ENCODE data around the gene TEKT3. TPM values are rescaled to one million over a fixed set of nuclear protein-coding genes. Genes with fewer than 3 reads are reported as not detected.

Gene TEKT3
- total RNA-seq, 2 experiments from 2014 or later = not detected

DNA sequence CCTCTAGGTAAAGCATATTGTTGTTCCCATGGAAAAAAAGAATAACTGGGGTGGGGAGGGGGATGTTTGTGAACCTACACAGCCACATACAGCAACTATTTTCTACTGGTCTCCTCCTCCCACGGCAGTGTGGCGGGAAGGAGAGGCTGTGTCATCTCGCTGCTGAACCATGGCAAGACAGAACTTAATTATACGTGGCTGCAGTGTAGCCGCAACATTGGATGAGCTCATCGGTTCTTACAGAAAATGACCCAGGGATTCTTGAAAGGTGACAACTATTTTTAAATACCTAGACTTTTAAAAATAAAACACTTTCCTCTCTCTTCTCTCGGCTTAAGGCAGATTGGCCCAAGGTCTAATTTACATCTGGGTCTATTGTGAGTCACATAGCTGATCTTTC lies 19.8 kb upstream of the TEKT3 start:
- H3K27ac ChIP-seq (ENCODE audit: low read depth, low read length, poor library complexity, severe bottlenecking) = no peak overlapping the region
- ChIA-PET POLR2A (no interaction called here), CTCF (ENCODE audit: unreplicated experiment) (no interaction called here)
- no peak for TF ChIP-seq EZH2phosphoT487 (IDR thresholded peaks at IDR 0.05; ENCODE audit: borderline replicate concordance, low read depth, low read length)
- TF ChIP-seq, protein P1, sequence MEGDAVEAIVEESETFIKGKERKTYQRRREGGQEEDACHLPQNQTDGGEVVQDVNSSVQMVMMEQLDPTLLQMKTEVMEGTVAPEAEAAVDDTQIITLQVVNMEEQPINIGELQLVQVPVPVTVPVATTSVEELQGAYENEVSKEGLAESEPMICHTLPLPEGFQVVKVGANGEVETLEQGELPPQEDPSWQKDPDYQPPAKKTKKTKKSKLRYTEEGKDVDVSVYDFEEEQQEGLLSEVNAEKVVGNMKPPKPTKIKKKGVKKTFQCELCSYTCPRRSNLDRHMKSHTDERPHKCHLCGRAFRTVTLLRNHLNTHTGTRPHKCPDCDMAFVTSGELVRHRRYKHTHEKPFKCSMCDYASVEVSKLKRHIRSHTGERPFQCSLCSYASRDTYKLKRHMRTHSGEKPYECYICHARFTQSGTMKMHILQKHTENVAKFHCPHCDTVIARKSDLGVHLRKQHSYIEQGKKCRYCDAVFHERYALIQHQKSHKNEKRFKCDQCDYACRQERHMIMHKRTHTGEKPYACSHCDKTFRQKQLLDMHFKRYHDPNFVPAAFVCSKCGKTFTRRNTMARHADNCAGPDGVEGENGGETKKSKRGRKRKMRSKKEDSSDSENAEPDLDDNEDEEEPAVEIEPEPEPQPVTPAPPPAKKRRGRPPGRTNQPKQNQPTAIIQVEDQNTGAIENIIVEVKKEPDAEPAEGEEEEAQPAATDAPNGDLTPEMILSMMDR (conservative IDR thresholded peaks at IDR 0.05; ENCODE audit: low read length) = no peak
- H3K9me3 ChIP-seq (ENCODE audit: low read length) = no peaks in the 10 kb centered on the region
- no peaks in the 10 kb centered on the region for H3K36me3 ChIP-seq (ENCODE audit: insufficient read depth, low read length)
- DNase-seq (ENCODE audit: low spot score) = no peak
- no peak overlapping the region for H3K4me2 ChIP-seq (ENCODE audit: low read length)
- H3K9me2 ChIP-seq (ENCODE audit: insufficient read depth, low read length) = no peaks in the 10 kb centered on the region
- no TSS peak for BruUV-seq (replicated peaks)
- no peak overlapping the region for H3K4me3 ChIP-seq (ENCODE audit: low read depth, low read length, poor library complexity, severe bottlenecking)
- H4K20me1 ChIP-seq (ENCODE audit: insufficient read depth, low read length) = no peaks in the 10 kb centered on the region
- no peaks in the 10 kb centered on the region for H3K79me2 ChIP-seq (ENCODE audit: insufficient read depth, low read depth, low read length)
- intact Hi-C loops (cut with micrococcal nuclease; ENCODE audit: unreplicated experiment) = no loop called here
- H3K4me1 ChIP-seq (ENCODE audit: insufficient read depth, low read length, poor library complexity, severe bottlenecking) = no peaks in the 10 kb centered on the region
- H2AFZ ChIP-seq (ENCODE audit: low read length) = no peak overlapping the region

DNA sequence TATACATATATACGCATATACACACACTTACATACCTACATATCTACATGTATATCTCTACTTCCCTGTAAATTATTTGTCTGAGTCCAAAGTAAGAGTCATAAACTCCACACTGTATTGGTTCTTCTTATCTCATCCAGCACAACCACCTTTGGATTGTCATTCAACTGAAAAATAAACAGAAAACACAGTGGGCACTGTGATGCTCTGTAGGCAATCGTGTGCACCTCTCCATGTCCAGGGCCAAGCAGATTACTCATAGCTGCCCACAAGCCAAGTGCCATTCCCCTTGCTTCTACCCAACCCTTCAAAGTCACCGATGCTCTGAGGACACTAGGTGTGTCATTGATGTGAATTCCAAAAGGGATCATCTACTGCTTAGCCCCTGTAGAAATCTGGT lies 12.9 kb upstream of the TEKT3 start:
- Histone ChIP-seq H2AFZ (ENCODE audit: low read length) (no peak overlapping the region), H4K20me1 (ENCODE audit: insufficient read depth, low read length) (no peaks in the 10 kb centered on the region), H3K79me2 (ENCODE audit: insufficient read depth, low read depth, low read length) (no peaks in the 10 kb centered on the region), H3K27ac (ENCODE audit: low read depth, low read length, poor library complexity, severe bottlenecking) (no peak overlapping the region), H3K9me2 (ENCODE audit: insufficient read depth, low read length) (no peaks in the 10 kb centered on the region), H3K4me3 (ENCODE audit: low read depth, low read length, poor library complexity, severe bottlenecking) (no peak overlapping the region), H3K4me1 (ENCODE audit: insufficient read depth, low read length, poor library complexity, severe bottlenecking) (no peaks in the 10 kb centered on the region), H3K36me3 (ENCODE audit: insufficient read depth, low read length) (no peaks in the 10 kb centered on the region), H3K9me3 (ENCODE audit: low read length) (no peaks in the 10 kb centered on the region), H3K4me2 (ENCODE audit: low read length) (no peak overlapping the region)
- ChIA-PET CTCF (ENCODE audit: unreplicated experiment) (no interaction called here), POLR2A (interaction anchor here (0.7 kb wide), 1 partner anchor 95 kb away, joined by 3 read pairs; no protein-coding TSS in a partner anchor)
- intact Hi-C loops (cut with micrococcal nuclease; ENCODE audit: unreplicated experiment) = no loop called here
- no TSS peak for BruUV-seq (replicated peaks)
- TF ChIP-seq, protein P1 (conservative IDR thresholded peaks at IDR 0.05; ENCODE audit: low read length) = no peak
- no peak for TF ChIP-seq EZH2phosphoT487 (IDR thresholded peaks at IDR 0.05; ENCODE audit: borderline replicate concordance, low read depth, low read length)
- DNase-seq (ENCODE audit: low spot score) = no peak

DNA sequence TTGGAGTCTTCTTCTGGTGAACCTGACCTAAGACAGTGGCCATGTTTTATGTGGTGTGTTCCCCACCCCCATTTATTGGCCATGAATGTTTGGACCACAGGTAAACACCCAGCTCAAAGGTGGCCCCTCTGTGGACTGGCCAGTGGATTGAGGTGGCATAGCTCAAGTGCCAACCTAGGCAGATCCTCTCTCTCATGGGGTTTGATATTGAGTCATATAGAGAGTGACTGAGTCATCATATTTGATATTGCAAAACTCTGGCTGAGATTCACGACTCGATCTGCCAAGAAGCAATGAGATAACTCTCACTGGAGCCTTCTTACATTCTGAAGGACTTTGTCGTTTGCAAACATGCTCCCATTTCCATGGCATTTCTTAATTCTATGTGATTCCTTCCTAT lies 10.5 kb upstream of the TEKT3 start:
- Histone ChIP-seq H2AFZ (ENCODE audit: low read length) (no peak overlapping the region), H3K4me2 (ENCODE audit: low read length) (no peak overlapping the region), H3K79me2 (ENCODE audit: insufficient read depth, low read depth, low read length) (no peaks in the 10 kb centered on the region), H4K20me1 (ENCODE audit: insufficient read depth, low read length) (no peaks in the 10 kb centered on the region), H3K27ac (ENCODE audit: low read depth, low read length, poor library complexity, severe bottlenecking) (no peak overlapping the region), H3K4me1 (ENCODE audit: insufficient read depth, low read length, poor library complexity, severe bottlenecking) (no peaks in the 10 kb centered on the region), H3K36me3 (ENCODE audit: insufficient read depth, low read length) (no peaks in the 10 kb centered on the region), H3K9me3 (ENCODE audit: low read length) (no peaks in the 10 kb centered on the region), H3K9me2 (ENCODE audit: insufficient read depth, low read length) (no peaks in the 10 kb centered on the region), H3K4me3 (ENCODE audit: low read depth, low read length, poor library complexity, severe bottlenecking) (no peak overlapping the region)
- no TSS peak for BruUV-seq (replicated peaks)
- TF ChIP-seq, protein P1 (conservative IDR thresholded peaks at IDR 0.05; ENCODE audit: low read length) = no peak
- no peak for TF ChIP-seq EZH2phosphoT487 (IDR thresholded peaks at IDR 0.05; ENCODE audit: borderline replicate concordance, low read depth, low read length)
- intact Hi-C loops (cut with micrococcal nuclease; ENCODE audit: unreplicated experiment) = no loop called here
- ChIA-PET POLR2A (interaction anchor here (0.7 kb wide), 1 partner anchor 75 kb away, joined by 3 read pairs; no protein-coding TSS in a partner anchor), CTCF (ENCODE audit: unreplicated experiment) (no interaction called here)
- DNase-seq (ENCODE audit: low spot score) = no peak
